ENCODE data around the gene DAB2IP. TPM values are rescaled to one million over a fixed set of nuclear protein-coding genes. Genes with fewer than 3 reads are reported as not detected.

DAB2IP gene
- total RNA-seq, 4 donors from 2014 or later, result 35.2 to 56.4 (median 51.4) TPM

GRCh38 chr9:121652838-121653231 lies 1.4 kb downstream of the DAB2IP start:
- H3K36me3 ChIP-seq, result no peaks in the 10 kb centered on the region
- 29 to 49% methylated on average over 1 to 2 of the region's 2 CpGs for WGBS, 2 donors
- no peaks in the 10 kb centered on the region for H3K9me3 ChIP-seq
- H3K27me3 ChIP-seq, result peaks cover 0 to 12% of the 10 kb centered on the region in 2 donors
- peak overlapping the region in 3 of 4 donors; percentile 42 to 61 (median 59) for H3K4me3 ChIP-seq
- no peak for DNase-seq (ENCODE audit: low spot score in 2 of 2)
- H3K27ac ChIP-seq, result peak overlapping the region in 2 of 4 donors; percentile 36 to 67
- H3K4me1 ChIP-seq, result peaks cover 0 to 37% (median 20%) of the 10 kb centered on the region in 4 donors
- TF ChIP-seq CTCF (IDR thresholded peaks at IDR 0.05), result no peak
- TF ChIP-seq EP300 (IDR thresholded peaks at IDR 0.05), result no peak
- TF ChIP-seq POLR2A (IDR thresholded peaks at IDR 0.05), result no peak

GRCh38 chr9:121654499-121655140 lies 3.2 kb downstream of the DAB2IP start:
- TF ChIP-seq CTCF (IDR thresholded peaks at IDR 0.05) (no peak), EP300 (IDR thresholded peaks at IDR 0.05) (no peak), POLR2A (IDR thresholded peaks at IDR 0.05) (no peak)
- H3K27ac ChIP-seq, result no peak overlapping the region
- H3K4me1 ChIP-seq, result peaks cover 0 to 41% (median 20%) of the 10 kb centered on the region in 4 donors
- WGBS, 2 donors, result 66 to 76% methylated on average over 3 of the region's 3 CpGs
- no peak overlapping the region for H3K4me3 ChIP-seq
- no peak for DNase-seq (ENCODE audit: low spot score in 2 of 2)
- no peaks in the 10 kb centered on the region for H3K9me3 ChIP-seq
- H3K36me3 ChIP-seq, result no peaks in the 10 kb centered on the region
- peaks cover 0 to 12% of the 10 kb centered on the region in 2 donors for H3K27me3 ChIP-seq

- peaks cover 0 to 12% of the 10 kb centered on the region in 2 donors for H3K27me3 ChIP-seq
- no peak overlapping the region for H3K4me3 ChIP-seq
- WGBS, 2 donors, result 88 to 93% methylated on average over 3 of the region's 3 CpGs
- H3K27ac ChIP-seq, result no peak overlapping the region
- no peak for TF ChIP-seq POLR2A (IDR thresholded peaks at IDR 0.05)
- TF ChIP-seq EP300 (IDR thresholded peaks at IDR 0.05), result no peak
- no peak for TF ChIP-seq CTCF (IDR thresholded peaks at IDR 0.05)
- no peaks in the 10 kb centered on the region for H3K9me3 ChIP-seq
- no peak for DNase-seq (ENCODE audit: low spot score in 2 of 2)
- H3K4me1 ChIP-seq, result peaks cover 0 to 34% (median 20%) of the 10 kb centered on the region in 4 donors
- no peaks in the 10 kb centered on the region for H3K36me3 ChIP-seq
These were observed 3.9 kb downstream of the DAB2IP start for GRCh38 chr9:121655231-121655755.

GRCh38 chr9:121656941-121657470 lies 5.6 kb downstream of the DAB2IP start:
- Histone ChIP-seq H3K4me1 (peaks cover 0 to 18% (median 11%) of the 10 kb centered on the region in 4 donors), H3K36me3 (no peaks in the 10 kb centered on the region), H3K4me3 (no peak overlapping the region), H3K9me3 (no peaks in the 10 kb centered on the region), H3K27me3 (peaks cover 0 to 12% of the 10 kb centered on the region in 2 donors), H3K27ac (peak overlapping the region in 2 of 4 donors; percentile 24 to 62)
- TF ChIP-seq CTCF (IDR thresholded peaks at IDR 0.05) (no peak), POLR2A (IDR thresholded peaks at IDR 0.05) (no peak), EP300 (IDR thresholded peaks at IDR 0.05) (no peak)
- 76 to 83% methylated on average over 5 of the region's 5 CpGs for WGBS, 2 donors
- DNase-seq (ENCODE audit: low spot score in 2 of 2), result no peak

- Histone ChIP-seq H3K4me1 (peaks cover 0 to 9% (median 1%) of the 10 kb centered on the region in 4 donors), H3K9me3 (no peaks in the 10 kb centered on the region), H3K36me3 (no peaks in the 10 kb centered on the region), H3K4me3 (no peak overlapping the region), H3K27ac (peak overlapping the region in 1 of 4 donors; percentile 62), H3K27me3 (peaks cover 0 to 2% of the 10 kb centered on the region in 2 donors)
- DNase-seq (ENCODE audit: low spot score in 2 of 2), result no peak
- 38 to 46% methylated on average over 12 of the region's 12 CpGs for WGBS, 2 donors
- TF ChIP-seq CTCF (IDR thresholded peaks at IDR 0.05), result no peak
- TF ChIP-seq POLR2A (IDR thresholded peaks at IDR 0.05), result no peak
These were observed 6.7 kb downstream of the DAB2IP start for GRCh38 chr9:121658166-121658565.

Data from tibial nerve (tissue), 4 donors.